Measurements from ENCODE around the gene TMEM176A. TPM values are rescaled to one million over a fixed set of nuclear protein-coding genes. Genes with fewer than 3 reads are reported as not detected.
A peak's percentile ranks its signal among the peaks of the same experiment; 100 is the strongest.

The TMEM176A gene
- total and polyA plus RNA-seq, 2 donors from 2014 or later, result 288 to 513 TPM

DNA sequence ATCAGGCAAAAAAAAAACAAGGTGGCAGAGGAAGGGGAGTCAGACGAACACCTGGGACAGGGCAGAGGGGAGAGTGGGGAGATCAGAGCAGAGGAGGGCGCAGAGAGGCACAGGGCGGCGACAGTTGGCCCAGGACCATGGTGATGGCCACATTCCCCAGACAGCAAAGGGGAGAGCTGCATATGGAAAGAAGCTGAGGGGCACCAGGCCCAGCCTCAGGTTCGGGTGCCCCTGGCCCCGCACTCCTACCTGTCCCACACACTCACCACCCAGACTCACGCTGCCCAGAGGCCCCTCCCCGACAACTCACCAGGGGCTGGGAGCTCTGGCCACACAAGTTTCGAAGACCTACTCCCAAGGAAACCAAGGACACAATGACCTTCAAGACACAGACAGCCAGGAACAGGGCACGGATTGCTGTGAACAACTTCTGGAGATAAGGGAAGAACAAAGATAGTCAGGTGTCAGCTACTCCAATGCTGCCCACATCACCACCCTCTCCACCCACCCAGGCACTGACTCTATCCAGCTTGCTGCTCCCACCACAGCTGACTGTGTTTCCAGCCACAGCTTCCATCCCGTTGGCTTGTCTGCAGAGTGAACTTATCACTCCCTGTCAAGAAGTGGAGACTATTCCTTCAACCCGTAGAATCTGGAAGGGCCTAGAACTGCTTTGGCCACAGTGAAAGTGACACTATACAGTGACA is 8.7 kb upstream of the TMEM176A start:
- Histone ChIP-seq H3K4me1 (ENCODE audit: control insufficient read depth in 2 of 3, insufficient read depth in 2 of 3, low read depth in 1 of 3, low read length in 3 of 3) (peaks cover 0 to 14% (median 6%) of the 10 kb centered on the region in 3 donors), H3K27me3 (ENCODE audit: control insufficient read depth, insufficient read depth, low read length) (peaks cover 2% of the 10 kb centered on the region), H3K9me3 (ENCODE audit: control insufficient read depth in 2 of 3, insufficient read depth in 1 of 3, low read length in 3 of 3) (no peaks in the 10 kb centered on the region), H3K4me3 (ENCODE audit: low read length in 3 of 3) (no peak overlapping the region), H3K27ac (ENCODE audit: low read depth in 2 of 2, low read length in 2 of 2) (no peak overlapping the region), H3K9ac (ENCODE audit: low read length in 3 of 3) (no peak overlapping the region), H3K36me3 (ENCODE audit: control insufficient read depth in 2 of 3, insufficient read depth in 3 of 3, low read length in 3 of 3) (peaks cover 0 to 21% (median 19%) of the 10 kb centered on the region in 3 donors)
- DNase-seq (no peak), FAIRE-seq (no peak)
- TF ChIP-seq, protein P1, sequence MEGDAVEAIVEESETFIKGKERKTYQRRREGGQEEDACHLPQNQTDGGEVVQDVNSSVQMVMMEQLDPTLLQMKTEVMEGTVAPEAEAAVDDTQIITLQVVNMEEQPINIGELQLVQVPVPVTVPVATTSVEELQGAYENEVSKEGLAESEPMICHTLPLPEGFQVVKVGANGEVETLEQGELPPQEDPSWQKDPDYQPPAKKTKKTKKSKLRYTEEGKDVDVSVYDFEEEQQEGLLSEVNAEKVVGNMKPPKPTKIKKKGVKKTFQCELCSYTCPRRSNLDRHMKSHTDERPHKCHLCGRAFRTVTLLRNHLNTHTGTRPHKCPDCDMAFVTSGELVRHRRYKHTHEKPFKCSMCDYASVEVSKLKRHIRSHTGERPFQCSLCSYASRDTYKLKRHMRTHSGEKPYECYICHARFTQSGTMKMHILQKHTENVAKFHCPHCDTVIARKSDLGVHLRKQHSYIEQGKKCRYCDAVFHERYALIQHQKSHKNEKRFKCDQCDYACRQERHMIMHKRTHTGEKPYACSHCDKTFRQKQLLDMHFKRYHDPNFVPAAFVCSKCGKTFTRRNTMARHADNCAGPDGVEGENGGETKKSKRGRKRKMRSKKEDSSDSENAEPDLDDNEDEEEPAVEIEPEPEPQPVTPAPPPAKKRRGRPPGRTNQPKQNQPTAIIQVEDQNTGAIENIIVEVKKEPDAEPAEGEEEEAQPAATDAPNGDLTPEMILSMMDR (IDR thresholded peaks at IDR 0.05; ENCODE audit: borderline replicate concordance, extremely low read depth, insufficient read depth), result no peak
- intact Hi-C loops (cut with DNase I), result no loop called here

DNA sequence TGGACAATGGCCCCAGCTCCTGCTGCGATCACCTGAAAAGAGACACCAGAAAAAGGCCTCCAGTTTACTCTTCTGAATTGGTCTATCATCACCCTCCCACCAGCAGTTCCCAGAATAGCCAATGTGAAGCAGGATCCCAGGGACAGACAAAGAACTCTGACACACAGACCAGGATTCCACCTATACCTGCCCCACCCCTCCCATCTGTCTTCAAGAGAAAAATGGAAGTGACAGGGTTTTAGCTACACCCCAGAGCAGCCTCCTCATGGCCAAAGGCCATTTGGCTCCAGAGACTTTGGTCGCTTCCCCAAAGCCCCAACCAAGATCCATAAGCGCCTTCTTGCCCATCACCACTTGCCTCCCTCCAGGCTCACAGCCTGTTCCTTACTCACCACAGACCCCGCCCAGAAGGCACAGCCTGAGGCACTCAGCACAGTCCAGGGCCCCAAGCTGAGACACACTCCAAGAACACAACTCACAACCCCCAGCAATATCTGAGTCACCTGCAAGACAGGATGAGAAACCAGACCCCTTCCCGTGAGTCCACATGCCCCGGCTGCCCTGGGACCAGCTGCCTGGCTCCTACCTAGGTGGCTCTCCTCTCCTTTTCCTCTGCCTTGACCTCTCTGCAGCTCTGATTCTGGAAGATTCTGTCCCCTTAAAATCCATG is 6.9 kb upstream of the TMEM176A start:
- Histone ChIP-seq H3K9ac (ENCODE audit: low read length in 3 of 3) (no peak overlapping the region), H3K4me1 (ENCODE audit: control insufficient read depth in 2 of 3, insufficient read depth in 2 of 3, low read depth in 1 of 3, low read length in 3 of 3) (peaks cover 0 to 13% (median 5%) of the 10 kb centered on the region in 3 donors), H3K9me3 (ENCODE audit: control insufficient read depth in 2 of 3, insufficient read depth in 1 of 3, low read length in 3 of 3) (no peaks in the 10 kb centered on the region), H3K4me3 (ENCODE audit: low read length in 3 of 3) (no peak overlapping the region), H3K36me3 (ENCODE audit: control insufficient read depth in 2 of 3, insufficient read depth in 3 of 3, low read length in 3 of 3) (peaks cover 0 to 21% (median 19%) of the 10 kb centered on the region in 3 donors), H3K27me3 (ENCODE audit: control insufficient read depth, insufficient read depth, low read length) (peaks cover 2% of the 10 kb centered on the region), H3K27ac (ENCODE audit: low read depth in 2 of 2, low read length in 2 of 2) (no peak overlapping the region)
- FAIRE-seq, result no peak
- TF ChIP-seq, protein P1 (IDR thresholded peaks at IDR 0.05; ENCODE audit: borderline replicate concordance, extremely low read depth, insufficient read depth), result no peak
- intact Hi-C loops (cut with DNase I), result no loop called here
- no peak for DNase-seq

DNA sequence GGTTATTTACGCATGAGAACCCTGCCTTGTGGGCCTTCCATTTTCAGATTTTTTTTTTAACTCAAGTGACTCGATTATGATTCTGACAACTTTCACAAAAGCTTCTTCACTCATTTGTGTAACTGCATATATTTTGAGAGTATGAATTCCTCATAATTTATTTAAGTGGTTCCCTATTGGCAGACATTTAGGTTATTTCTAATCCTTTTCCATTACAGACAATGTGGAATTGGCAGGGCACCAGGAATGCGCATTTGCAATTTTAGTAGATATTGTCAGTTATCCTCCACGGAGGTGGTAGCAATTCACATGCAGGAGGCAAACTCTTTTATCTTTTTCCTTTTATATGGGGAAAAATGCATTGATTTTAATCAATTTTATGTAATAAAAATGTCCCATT is 2.9 kb upstream of the TMEM176A start:
- H3K4me3 ChIP-seq (ENCODE audit: low read length in 3 of 3), result peak overlapping the region in 2 of 3 donors; percentile 14 to 22
- H3K27me3 ChIP-seq (ENCODE audit: control insufficient read depth, insufficient read depth, low read length), result peaks cover 2% of the 10 kb centered on the region
- no peaks in the 10 kb centered on the region for H3K9me3 ChIP-seq (ENCODE audit: control insufficient read depth in 2 of 3, insufficient read depth in 1 of 3, low read length in 3 of 3)
- DNase-seq (no peak), FAIRE-seq (no peak)
- peaks cover 0 to 13% (median 6%) of the 10 kb centered on the region in 3 donors for H3K4me1 ChIP-seq (ENCODE audit: control insufficient read depth in 2 of 3, insufficient read depth in 2 of 3, low read depth in 1 of 3, low read length in 3 of 3)
- TF ChIP-seq, protein P1 (IDR thresholded peaks at IDR 0.05; ENCODE audit: borderline replicate concordance, extremely low read depth, insufficient read depth), result no peak
- intact Hi-C loops (cut with DNase I), result no loop called here
- no peak overlapping the region for H3K9ac ChIP-seq (ENCODE audit: low read length in 3 of 3)
- peaks cover 0 to 16% (median 9%) of the 10 kb centered on the region in 3 donors for H3K36me3 ChIP-seq (ENCODE audit: control insufficient read depth in 2 of 3, insufficient read depth in 3 of 3, low read length in 3 of 3)
- no peak overlapping the region for H3K27ac ChIP-seq (ENCODE audit: low read depth in 2 of 2, low read length in 2 of 2)

All from kidney (tissue), 14 donors.